ENCODE results near the gene PLXNA4.

PLXNA4 gene

DNA sequence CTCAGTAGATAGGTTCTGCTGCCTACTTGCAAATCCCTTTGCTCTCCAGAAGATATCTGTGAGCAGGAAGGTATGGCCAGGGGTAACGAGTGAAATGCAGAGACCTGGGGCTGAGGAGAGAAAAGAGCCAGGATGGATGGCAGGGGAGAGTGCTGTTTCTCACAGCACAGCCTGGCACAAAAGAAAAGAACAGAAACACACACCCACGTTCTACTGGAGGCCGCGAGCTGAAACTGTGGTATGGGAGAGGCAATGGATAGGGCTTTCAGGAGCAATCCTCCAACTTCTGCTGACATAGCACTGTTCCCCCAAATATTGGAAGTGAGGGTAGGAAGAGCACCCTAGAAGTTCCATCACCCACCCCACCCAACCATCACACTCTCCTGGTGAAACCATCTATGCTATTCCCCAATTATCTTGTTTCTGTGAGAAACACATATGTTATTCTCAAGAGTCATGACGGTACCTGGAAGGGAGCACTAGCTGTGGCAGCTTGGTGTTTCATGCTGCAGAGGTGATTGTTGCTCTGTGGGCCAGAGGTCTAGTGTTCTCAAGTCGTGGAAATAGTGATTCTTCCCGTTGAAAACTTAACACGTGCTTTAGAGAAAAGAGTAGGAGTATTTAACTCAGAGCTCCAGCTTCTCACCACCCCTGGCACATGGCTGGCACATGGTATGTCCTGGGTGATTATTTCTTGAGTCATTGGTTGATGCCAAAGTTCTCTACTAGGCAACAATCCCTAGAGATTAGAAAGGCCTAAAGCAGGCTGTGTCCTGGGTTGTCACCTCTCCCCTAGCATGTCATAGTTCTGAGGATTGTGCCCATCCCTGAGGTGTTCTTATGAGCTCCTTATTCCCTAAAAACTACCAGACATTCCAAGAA, 198.3 kb downstream of the PLXNA4 start:
- no peak for DNase-seq

GRCh38 chr7:132377015-132377414, 199.3 kb downstream of the PLXNA4 start:
- DNase-seq = no peak

DNA sequence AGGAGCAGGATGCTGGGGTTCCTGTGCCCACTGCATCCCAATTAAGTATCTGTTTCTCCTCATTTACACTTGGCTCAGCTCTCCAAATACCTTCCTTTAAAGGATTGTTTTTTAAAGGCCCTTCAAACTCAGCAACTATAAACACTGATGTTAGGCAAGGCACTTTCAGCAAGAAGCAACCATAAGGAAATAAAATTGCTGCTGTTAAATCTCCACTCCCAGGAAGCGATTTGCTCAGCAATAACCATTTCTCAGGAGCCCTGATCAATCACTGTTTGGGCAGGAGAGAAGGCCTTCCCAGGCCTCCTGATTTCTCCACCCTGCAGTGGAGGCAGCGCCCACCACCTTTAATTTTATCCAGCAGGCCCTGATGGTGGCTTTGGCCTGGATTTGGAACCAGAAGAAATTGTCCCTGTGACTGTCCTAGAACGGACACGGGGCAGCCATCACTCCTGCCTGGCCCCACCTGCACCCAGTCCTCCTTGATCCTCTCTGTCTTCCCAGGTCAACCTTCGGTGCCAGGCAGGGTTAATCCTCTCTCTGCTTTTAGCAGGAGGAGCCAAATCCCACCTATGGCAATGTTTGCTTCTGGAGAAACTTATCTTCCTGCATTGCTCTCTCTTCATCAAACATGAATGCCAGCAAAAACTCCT, 199.8 kb downstream of the PLXNA4 start:
- no peak for DNase-seq

- DNase-seq = no peak
These were observed 202.4 kb downstream of the PLXNA4 start for GRCh38 chr7:132373879-132374278.

DNA sequence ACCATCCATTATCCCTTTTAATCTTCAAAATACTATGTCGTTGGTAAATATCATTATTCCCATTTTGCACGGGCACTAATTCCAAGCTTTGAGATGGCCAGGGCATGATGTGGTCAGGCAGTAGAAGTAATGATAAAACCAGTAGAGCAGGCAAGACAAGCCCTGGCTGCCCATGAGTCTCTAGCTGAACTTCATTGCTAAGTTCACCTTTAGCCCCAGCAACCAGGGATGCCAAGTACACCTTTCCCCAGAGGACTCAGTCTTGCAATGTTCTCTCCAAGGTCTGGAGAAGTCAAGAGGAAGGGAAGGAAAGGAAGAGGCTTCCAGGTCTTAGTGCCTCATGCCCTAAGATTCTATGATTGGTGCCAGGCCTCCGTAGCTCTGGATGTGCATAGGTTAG, 203.2 kb downstream of the PLXNA4 start:
- DNase-seq = no peak

DNA sequence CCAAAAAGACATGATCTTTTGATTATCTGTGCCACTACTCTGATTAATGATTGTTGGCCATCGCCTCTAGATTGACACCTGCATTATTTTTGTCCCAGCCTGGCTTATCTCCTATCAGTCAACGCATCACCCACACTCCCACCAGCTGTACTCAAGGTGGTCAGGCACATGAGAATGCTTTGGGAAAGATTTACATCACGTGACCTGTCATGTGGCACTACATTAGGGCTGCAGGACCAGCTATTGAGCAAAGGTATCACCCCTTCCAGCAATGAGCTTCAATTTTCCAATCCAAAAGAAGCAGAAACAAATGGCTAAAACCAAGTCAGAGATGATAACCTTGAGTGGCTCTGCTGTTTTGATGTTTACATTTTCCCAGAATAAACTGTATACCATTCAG, 204.3 kb downstream of the PLXNA4 start:
- no peak for DNase-seq

- DNase-seq = no peak
These were observed 207.9 kb downstream of the PLXNA4 start for GRCh38 chr7:132368246-132368900.

GRCh38 chr7:132367795-132368194, 208.5 kb downstream of the PLXNA4 start:
- DNase-seq = no peak

GRCh38 chr7:132367004-132367403, 209.3 kb downstream of the PLXNA4 start:
- DNase-seq = no peak

GRCh38 chr7:132364226-132364625, 212.0 kb downstream of the PLXNA4 start:
- DNase-seq = no peak

DNA sequence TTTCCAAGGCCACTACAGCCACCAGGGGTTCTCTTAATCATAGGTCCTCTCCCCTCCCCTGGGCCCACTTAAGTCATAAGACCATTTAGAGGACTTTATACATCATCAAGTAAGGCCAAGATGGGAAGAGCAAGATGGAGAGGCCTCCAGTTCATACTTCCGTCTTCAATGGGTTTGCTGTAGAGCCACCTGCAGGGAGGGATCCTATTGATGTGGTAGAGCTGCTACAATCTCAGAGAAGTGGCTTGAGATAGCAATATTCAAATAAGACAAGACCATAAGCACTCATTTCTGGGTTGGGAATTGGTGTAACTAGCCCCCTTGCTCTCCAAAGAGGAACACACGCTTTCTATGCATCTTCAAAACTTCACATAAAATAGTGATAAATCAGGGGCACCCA, 214.2 kb downstream of the PLXNA4 start:
- no peak for DNase-seq

- DNase-seq = no peak
These were observed 215.1 kb downstream of the PLXNA4 start for GRCh38 chr7:132361146-132361545.

DNA sequence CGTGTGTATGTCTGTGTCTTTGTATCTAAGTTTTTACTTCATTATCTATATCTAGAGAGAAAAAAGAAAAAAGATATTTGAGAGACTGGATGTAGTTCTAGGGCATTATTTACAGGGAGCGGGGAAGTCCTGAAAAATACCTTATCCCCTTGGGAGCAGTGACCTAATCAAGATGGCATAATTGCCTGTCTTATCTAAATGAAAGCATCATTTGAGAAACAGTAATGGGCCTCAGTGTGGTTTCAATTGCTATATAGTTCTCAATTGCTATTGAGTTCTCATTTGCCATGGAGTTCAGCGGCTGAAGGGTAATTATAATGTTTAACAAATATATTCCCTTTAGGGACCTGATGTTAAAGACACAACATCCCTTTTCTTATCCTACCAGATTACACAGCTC, 216.5 kb downstream of the PLXNA4 start:
- DNase-seq = no peak

DNA sequence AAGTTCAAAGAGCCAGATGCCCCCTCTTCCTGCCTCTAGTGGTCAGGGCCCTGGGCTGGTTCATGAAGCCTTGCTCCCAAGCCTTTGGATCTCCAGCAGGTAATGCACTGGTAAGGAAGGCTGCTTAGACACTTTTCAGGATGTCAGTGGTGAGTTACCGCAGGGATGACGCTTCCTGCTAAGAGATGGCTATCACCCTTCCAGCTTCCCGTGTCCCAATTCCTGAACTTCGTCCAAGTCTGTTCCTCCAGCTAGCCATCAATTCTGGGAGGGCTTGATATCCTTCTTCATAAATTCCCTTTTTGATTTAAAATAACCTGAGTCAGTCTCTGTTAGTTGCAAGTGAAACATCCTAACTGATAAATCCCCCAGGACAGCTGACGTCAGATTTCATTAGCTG, 221.2 kb downstream of the PLXNA4 start:
- no peak for DNase-seq

DNA sequence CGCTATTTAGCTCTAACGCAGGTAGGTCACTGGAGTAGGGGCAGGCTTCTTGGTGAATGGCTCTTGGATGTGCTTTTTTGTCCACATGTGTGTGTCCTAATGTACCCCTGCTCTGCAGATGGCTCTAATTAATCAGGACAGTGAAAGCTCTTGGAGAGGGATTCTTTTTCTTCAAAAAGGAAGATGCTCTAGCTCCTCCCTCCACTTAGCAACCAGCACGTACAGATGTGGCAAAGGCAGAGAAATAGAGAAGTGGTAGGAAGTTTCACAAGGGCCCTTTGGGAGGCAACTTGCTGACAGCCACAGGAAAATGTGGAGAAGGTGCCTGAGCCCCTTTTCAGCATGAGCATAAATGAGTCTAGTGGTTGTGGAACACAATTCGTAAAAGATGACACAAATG, 221.7 kb downstream of the PLXNA4 start:
- DNase-seq = no peak

DNA sequence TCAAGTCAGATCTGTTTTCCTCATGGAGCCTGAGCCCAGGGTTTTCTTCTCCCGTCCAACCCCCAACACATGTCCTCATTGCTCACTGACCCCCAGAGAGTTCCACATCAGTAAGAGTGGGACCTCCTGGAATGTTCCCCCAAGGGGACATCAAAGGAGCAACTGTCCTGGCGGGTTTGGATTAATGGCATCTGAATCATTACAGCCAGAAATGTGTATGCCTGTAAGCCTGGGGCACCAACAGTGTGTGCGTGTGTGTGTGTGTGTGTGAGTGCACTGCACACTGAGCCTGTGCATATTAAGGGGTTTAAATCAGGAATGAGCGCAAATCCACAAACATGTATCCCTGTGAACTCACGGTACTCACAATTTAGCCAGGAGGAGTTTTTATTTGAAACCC, 222.3 kb downstream of the PLXNA4 start:
- no peak for DNase-seq

DNA sequence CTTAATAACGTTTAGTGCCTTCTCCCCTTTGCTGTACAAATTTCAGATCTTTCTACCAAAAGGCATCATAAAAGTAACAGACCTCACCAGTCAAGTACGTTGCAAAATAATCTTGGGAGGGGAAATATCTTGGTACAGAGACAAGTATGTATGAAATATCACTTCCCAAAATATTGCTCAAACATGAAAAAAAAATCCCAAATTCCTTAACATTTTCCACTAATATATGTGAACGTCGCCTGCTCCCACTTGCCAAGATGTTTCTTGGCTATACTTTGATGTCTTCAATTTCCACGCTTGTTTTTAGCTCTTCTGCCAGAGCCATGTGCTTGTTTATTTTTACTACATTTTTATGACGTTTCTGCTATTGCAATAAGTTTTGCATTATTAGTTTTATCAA, 223.5 kb downstream of the PLXNA4 start:
- DNase-seq = no peak

DNA sequence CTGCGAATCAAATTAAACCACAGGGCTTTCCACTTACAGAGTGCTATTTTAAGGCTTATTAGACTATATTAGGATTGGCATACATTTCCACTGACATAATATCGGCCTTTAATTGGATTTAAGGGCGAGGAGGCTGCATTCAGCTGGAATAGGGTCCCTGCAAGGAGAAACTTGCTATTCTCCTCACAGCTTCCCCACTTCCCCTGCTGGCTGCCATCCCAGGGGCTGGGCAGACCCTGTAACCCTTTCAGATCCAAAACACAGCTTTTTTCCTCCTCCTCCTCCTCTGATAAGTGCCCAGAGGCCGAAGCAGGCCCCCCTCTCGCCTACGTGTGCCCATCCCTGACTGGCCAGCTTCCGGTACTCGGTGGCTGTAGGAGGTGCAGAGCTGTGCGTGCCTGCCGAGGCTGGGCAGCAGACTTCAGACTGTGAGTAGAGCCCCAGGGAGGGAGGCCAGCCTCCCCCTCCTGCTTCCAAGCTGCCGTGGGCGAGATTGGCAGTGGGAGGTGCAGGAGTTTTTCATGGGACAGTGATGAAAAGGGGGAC, 224.2 kb downstream of the PLXNA4 start:
- no peak for DNase-seq

GRCh38 chr7:132350741-132351140, 225.5 kb downstream of the PLXNA4 start:
- no peak for DNase-seq

GRCh38 chr7:132349075-132349474, 227.2 kb downstream of the PLXNA4 start:
- no peak for DNase-seq

DNA sequence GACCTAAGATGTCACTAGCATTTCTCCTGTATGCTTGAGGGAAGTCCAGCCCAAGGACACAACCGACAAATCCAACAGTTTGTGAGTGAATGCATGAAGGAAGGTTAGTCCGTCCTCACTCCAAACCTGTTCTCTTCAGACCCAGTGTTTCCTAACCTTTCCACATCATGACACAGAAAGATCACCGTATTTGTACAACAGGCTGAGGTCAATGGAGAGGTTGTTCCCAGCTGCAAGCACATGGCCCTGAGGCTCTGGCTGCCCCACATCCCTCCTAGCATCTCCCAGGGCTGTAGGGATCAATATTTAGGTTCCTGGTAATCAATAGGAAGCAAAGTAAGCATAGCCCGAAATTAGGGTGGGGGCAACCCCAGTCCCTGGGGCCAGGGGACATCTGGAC, 227.9 kb downstream of the PLXNA4 start:
- DNase-seq = no peak

DNA sequence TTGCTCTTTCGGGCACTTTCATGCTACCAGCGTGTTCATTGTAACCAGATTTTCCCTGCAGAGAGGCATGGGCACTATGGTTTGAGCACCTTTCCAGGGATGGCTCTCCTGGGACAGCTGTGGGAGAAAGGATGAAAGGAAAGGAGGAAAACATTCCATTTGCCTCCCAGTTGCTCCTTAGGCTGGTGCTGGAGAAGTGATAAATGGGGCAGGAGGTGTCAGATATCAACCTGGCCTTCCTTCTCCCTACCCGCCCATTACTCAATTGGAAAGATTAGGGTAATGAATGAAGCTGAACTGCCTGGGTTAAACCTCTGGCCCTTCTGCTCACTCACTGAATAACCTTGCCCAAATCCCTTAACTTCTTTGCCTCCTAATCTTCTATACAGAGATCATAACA, 228.4 kb downstream of the PLXNA4 start:
- DNase-seq = no peak

- DNase-seq = no peak
These were observed 229.1 kb downstream of the PLXNA4 start for GRCh38 chr7:132347123-132347522.

Measured in stimulated activated CD4-positive, alpha-beta T cell treated with anti-CD3 and anti-CD28 coated beads, Interleukin-2, amount 100 ng/mL, for 24 hours (primary cell).